Measurements from ENCODE around the gene RALGAPA1.
"Not testable (repeated sequence)": the region's sequence is repeated elsewhere in the genome, so short reads cannot be mapped to it uniquely, and the experiment has no call there.

The RALGAPA1 gene

GRCh38 chr14:35841704-35842103 is 32.6 kb upstream of the RALGAPA1 start:
- not testable (repeated sequence) for H3K27ac ChIP-seq (ENCODE audit: low read depth, low read length); H2AFZ ChIP-seq (ENCODE audit: low read length, unreplicated experiment); H3K27me3 ChIP-seq (ENCODE audit: insufficient read depth, low read length); H3K4me1 ChIP-seq (ENCODE audit: control insufficient read depth, insufficient read depth, low read length, unreplicated experiment); H3K79me2 ChIP-seq (ENCODE audit: control insufficient read depth, insufficient read depth, low read length, unreplicated experiment); H3K4me3 ChIP-seq (ENCODE audit: low read depth, low read length); H3K36me3 ChIP-seq (ENCODE audit: insufficient read depth, low read length)

DNA sequence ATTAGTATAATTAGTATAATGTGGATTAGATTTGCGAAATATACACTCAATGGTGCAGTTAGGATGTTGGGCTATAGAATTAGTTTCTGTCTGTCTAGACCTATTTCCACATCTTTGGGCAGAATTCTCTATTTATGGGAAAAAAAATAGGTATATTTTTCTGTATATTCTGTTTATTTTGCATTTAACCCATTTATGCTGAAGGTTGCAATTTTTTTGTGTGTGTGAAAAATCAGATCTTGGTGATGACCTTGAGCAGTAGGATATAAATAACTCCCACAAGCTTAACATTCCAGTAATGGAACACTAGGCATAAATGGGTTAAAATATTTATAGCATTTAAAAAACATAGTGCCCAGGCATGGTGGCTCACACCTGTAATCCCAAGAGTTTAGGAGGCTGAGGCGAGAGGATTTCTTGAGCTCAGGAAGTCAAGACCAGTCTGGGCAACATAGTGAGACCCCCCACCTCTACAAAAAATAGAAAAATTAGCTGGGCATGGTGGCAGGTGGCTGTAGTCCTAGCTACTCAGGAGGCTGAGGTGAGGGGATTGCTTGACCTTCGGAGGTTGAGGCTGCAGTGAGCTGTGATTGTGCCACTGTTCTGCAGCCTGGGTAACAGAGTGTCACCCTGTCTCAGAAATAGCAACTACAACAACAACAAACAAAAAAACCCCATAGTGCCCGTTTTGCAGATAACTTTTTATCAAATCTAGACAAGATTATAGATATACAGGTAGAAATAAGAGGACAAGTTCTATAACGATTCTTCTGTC is 26.3 kb upstream of the RALGAPA1 start:
- no peak overlapping the region for H2AFZ ChIP-seq (ENCODE audit: low read length, unreplicated experiment)
- no peaks in the 10 kb centered on the region for H3K4me1 ChIP-seq (ENCODE audit: control insufficient read depth, insufficient read depth, low read length, unreplicated experiment)
- no peak overlapping the region for H3K27ac ChIP-seq (ENCODE audit: low read depth, low read length)
- H3K79me2 ChIP-seq (ENCODE audit: control insufficient read depth, insufficient read depth, low read length, unreplicated experiment): no peaks in the 10 kb centered on the region
- 0 out of 2 replicates have a peak, but pooled peaks cover 12% of the 10 kb centered on the region for H3K36me3 ChIP-seq (ENCODE audit: insufficient read depth, low read length)
- H3K27me3 ChIP-seq (ENCODE audit: insufficient read depth, low read length): no peaks in the 10 kb centered on the region
- no peak overlapping the region for H3K4me3 ChIP-seq (ENCODE audit: low read depth, low read length)

GRCh38 chr14:35829449-35829848 is 20.4 kb upstream of the RALGAPA1 start:
- Histone ChIP-seq H3K4me3 (ENCODE audit: low read depth, low read length) (no peak overlapping the region), H3K4me1 (ENCODE audit: control insufficient read depth, insufficient read depth, low read length, unreplicated experiment) (peaks cover 13% of the 10 kb centered on the region), H3K36me3 (ENCODE audit: insufficient read depth, low read length) (no peaks in the 10 kb centered on the region), H3K27ac (ENCODE audit: low read depth, low read length) (no peak overlapping the region), H3K27me3 (ENCODE audit: insufficient read depth, low read length) (no peaks in the 10 kb centered on the region), H2AFZ (ENCODE audit: low read length, unreplicated experiment) (no peak overlapping the region), H3K79me2 (ENCODE audit: control insufficient read depth, insufficient read depth, low read length, unreplicated experiment) (peaks cover 8% of the 10 kb centered on the region)

- H3K36me3 ChIP-seq (ENCODE audit: insufficient read depth, low read length): no peaks in the 10 kb centered on the region
- no peak overlapping the region for H3K27ac ChIP-seq (ENCODE audit: low read depth, low read length)
- H3K27me3 ChIP-seq (ENCODE audit: insufficient read depth, low read length): no peaks in the 10 kb centered on the region
- peak overlapping the region; percentile 93 for H3K4me3 ChIP-seq (ENCODE audit: low read depth, low read length)
- no peak overlapping the region for H2AFZ ChIP-seq (ENCODE audit: low read length, unreplicated experiment)
- peaks cover 8% of the 10 kb centered on the region for H3K79me2 ChIP-seq (ENCODE audit: control insufficient read depth, insufficient read depth, low read length, unreplicated experiment)
- H3K4me1 ChIP-seq (ENCODE audit: control insufficient read depth, insufficient read depth, low read length, unreplicated experiment): peaks cover 13% of the 10 kb centered on the region
Measured at GRCh38 chr14:35827678-35828472, 18.8 kb upstream of the RALGAPA1 start.

GRCh38 chr14:35826952-35827416 is 17.9 kb upstream of the RALGAPA1 start:
- Histone ChIP-seq H2AFZ (ENCODE audit: low read length, unreplicated experiment) (peak overlapping the region; percentile 82), H3K36me3 (ENCODE audit: insufficient read depth, low read length) (no peaks in the 10 kb centered on the region), H3K4me1 (ENCODE audit: control insufficient read depth, insufficient read depth, low read length, unreplicated experiment) (peaks cover 13% of the 10 kb centered on the region), H3K27ac (ENCODE audit: low read depth, low read length) (no peak overlapping the region), H3K4me3 (ENCODE audit: low read depth, low read length) (peak overlapping the region; percentile 93), H3K27me3 (ENCODE audit: insufficient read depth, low read length) (no peaks in the 10 kb centered on the region), H3K79me2 (ENCODE audit: control insufficient read depth, insufficient read depth, low read length, unreplicated experiment) (peaks cover 8% of the 10 kb centered on the region)

- peak within 1 kb of the TSS; percentile 82 for H2AFZ ChIP-seq (ENCODE audit: low read length, unreplicated experiment)
- H3K36me3 ChIP-seq (ENCODE audit: insufficient read depth, low read length): no peaks in the 10 kb centered on the region
- peak within 1 kb of the TSS; percentile 91 for H3K27ac ChIP-seq (ENCODE audit: low read depth, low read length)
- H3K27me3 ChIP-seq (ENCODE audit: insufficient read depth, low read length): no peaks in the 10 kb centered on the region
- H3K4me3 ChIP-seq (ENCODE audit: low read depth, low read length): peak within 1 kb of the TSS; percentile 93
- peaks cover 13% of the 10 kb centered on the region for H3K4me1 ChIP-seq (ENCODE audit: control insufficient read depth, insufficient read depth, low read length, unreplicated experiment)
- H3K79me2 ChIP-seq (ENCODE audit: control insufficient read depth, insufficient read depth, low read length, unreplicated experiment): peaks cover 8% of the 10 kb centered on the region
Measured at GRCh38 chr14:35826218-35826951, 17.3 kb upstream of the RALGAPA1 start, which contains the start of gene BRMS1L. TSS of gene BRMS1L (plus strand) at chr14:35826338. CDS start at chr14:35826517, 179 bp downstream.

DNA sequence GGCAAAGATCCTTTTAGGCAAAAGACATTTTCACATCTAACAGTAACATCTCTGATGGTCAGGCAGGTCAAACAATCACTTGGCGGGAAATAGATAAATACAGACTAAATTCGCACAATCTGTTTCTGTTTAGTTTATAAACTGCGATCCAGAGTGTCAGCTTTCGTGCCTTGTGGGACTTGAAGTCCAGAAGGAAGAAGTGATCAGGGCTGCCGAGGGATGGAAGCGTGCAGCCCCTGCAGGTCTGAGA is 16.8 kb upstream of the RALGAPA1 start:
- H2AFZ ChIP-seq (ENCODE audit: low read length, unreplicated experiment): peak overlapping the region; percentile 67
- H3K79me2 ChIP-seq (ENCODE audit: control insufficient read depth, insufficient read depth, low read length, unreplicated experiment): peaks cover 8% of the 10 kb centered on the region
- H3K27me3 ChIP-seq (ENCODE audit: insufficient read depth, low read length): no peaks in the 10 kb centered on the region
- H3K27ac ChIP-seq (ENCODE audit: low read depth, low read length): peak overlapping the region; percentile 42
- no peaks in the 10 kb centered on the region for H3K36me3 ChIP-seq (ENCODE audit: insufficient read depth, low read length)
- H3K4me3 ChIP-seq (ENCODE audit: low read depth, low read length): peak overlapping the region; percentile 93
- peaks cover 13% of the 10 kb centered on the region for H3K4me1 ChIP-seq (ENCODE audit: control insufficient read depth, insufficient read depth, low read length, unreplicated experiment)

GRCh38 chr14:35824446-35825165 is 15.5 kb upstream of the RALGAPA1 start:
- not testable (repeated sequence) for H3K79me2 ChIP-seq (ENCODE audit: control insufficient read depth, insufficient read depth, low read length, unreplicated experiment); H3K27ac ChIP-seq (ENCODE audit: low read depth, low read length); H3K36me3 ChIP-seq (ENCODE audit: insufficient read depth, low read length); H3K27me3 ChIP-seq (ENCODE audit: insufficient read depth, low read length); H2AFZ ChIP-seq (ENCODE audit: low read length, unreplicated experiment); H3K4me3 ChIP-seq (ENCODE audit: low read depth, low read length)
- peaks cover 10% of the 10 kb centered on the region for H3K4me1 ChIP-seq (ENCODE audit: control insufficient read depth, insufficient read depth, low read length, unreplicated experiment)

GRCh38 chr14:35822501-35822900 is 13.4 kb upstream of the RALGAPA1 start:
- H3K27ac ChIP-seq (ENCODE audit: low read depth, low read length): no peak overlapping the region
- H3K36me3 ChIP-seq (ENCODE audit: insufficient read depth, low read length): no peaks in the 10 kb centered on the region
- peaks cover 4% of the 10 kb centered on the region for H3K4me1 ChIP-seq (ENCODE audit: control insufficient read depth, insufficient read depth, low read length, unreplicated experiment)
- no peak overlapping the region for H2AFZ ChIP-seq (ENCODE audit: low read length, unreplicated experiment)
- H3K27me3 ChIP-seq (ENCODE audit: insufficient read depth, low read length): no peaks in the 10 kb centered on the region
- no peak overlapping the region for H3K4me3 ChIP-seq (ENCODE audit: low read depth, low read length)
- H3K79me2 ChIP-seq (ENCODE audit: control insufficient read depth, insufficient read depth, low read length, unreplicated experiment): peaks cover 4% of the 10 kb centered on the region

Measured in ACC112 (cell line).